ENCODE data around the gene MDM1.

Gene MDM1

GRCh38 chr12:68319988-68320623 is 12.1 kb downstream of the MDM1 start:
- peaks cover 19% of the 10 kb centered on the region for H3K4me1 Mint-ChIP-seq (ENCODE audit: low read depth)
- H3K27me3 Mint-ChIP-seq (ENCODE audit: low read depth): no peaks in the 10 kb centered on the region
- no peak overlapping the region for H3K27ac Mint-ChIP-seq
- no peak overlapping the region for H3K4me3 Mint-ChIP-seq
- no peaks in the 10 kb centered on the region for H3K9me3 Mint-ChIP-seq
- peaks cover 20% of the 10 kb centered on the region for H3K36me3 Mint-ChIP-seq (ENCODE audit: low read depth)

- Mint-ChIP-seq H3K27ac (no peak overlapping the region), H3K4me1 (ENCODE audit: low read depth) (peaks cover 21% of the 10 kb centered on the region), H3K9me3 (no peaks in the 10 kb centered on the region), H3K4me3 (no peak overlapping the region), H3K27me3 (ENCODE audit: low read depth) (no peaks in the 10 kb centered on the region), H3K36me3 (ENCODE audit: low read depth) (peaks cover 24% of the 10 kb centered on the region)
Observed at GRCh38 chr12:68317047-68317667, 15.0 kb downstream of the MDM1 start.

- H3K27ac Mint-ChIP-seq: no peak overlapping the region
- peaks cover 17% of the 10 kb centered on the region for H3K4me1 Mint-ChIP-seq (ENCODE audit: low read depth)
- H3K4me3 Mint-ChIP-seq: no peak overlapping the region
- no peaks in the 10 kb centered on the region for H3K27me3 Mint-ChIP-seq (ENCODE audit: low read depth)
- peaks cover 41% of the 10 kb centered on the region for H3K36me3 Mint-ChIP-seq (ENCODE audit: low read depth)
- peaks cover 20% of the 10 kb centered on the region for H3K9me3 Mint-ChIP-seq
Observed at GRCh38 chr12:68310370-68310769, 21.8 kb downstream of the MDM1 start.

- H3K4me3 Mint-ChIP-seq: no peak overlapping the region
- peak overlapping the region; percentile 17 for H3K27ac Mint-ChIP-seq
- peaks cover 61% of the 10 kb centered on the region for H3K36me3 Mint-ChIP-seq (ENCODE audit: low read depth)
Observed at GRCh38 chr12:68306564-68306963, 25.6 kb downstream of the MDM1 start.

GRCh38 chr12:68305278-68305677 is 26.9 kb downstream of the MDM1 start:
- Mint-ChIP-seq H3K36me3 (ENCODE audit: low read depth) (peaks cover 74% of the 10 kb centered on the region), H3K27ac (no peak overlapping the region), H3K9me3 (peaks cover 28% of the 10 kb centered on the region), H3K4me3 (no peak overlapping the region), H3K4me1 (ENCODE audit: low read depth) (peaks cover 22% of the 10 kb centered on the region), H3K27me3 (ENCODE audit: low read depth) (no peaks in the 10 kb centered on the region)

More at GRCh38 chr12:68306564-68306963, 25.6 kb downstream of the MDM1 start:
- H3K27me3 Mint-ChIP-seq (ENCODE audit: low read depth): no peaks in the 10 kb centered on the region
- peaks cover 14% of the 10 kb centered on the region for H3K4me1 Mint-ChIP-seq (ENCODE audit: low read depth)
- H3K9me3 Mint-ChIP-seq: peaks cover 20% of the 10 kb centered on the region

- Mint-ChIP-seq H3K36me3 (ENCODE audit: low read depth) (peaks cover 77% of the 10 kb centered on the region), H3K9me3 (peaks cover 34% of the 10 kb centered on the region), H3K4me1 (ENCODE audit: low read depth) (peaks cover 22% of the 10 kb centered on the region)
Observed at GRCh38 chr12:68304626-68305025, 27.5 kb downstream of the MDM1 start.

GRCh38 chr12:68303850-68304249 is 28.3 kb downstream of the MDM1 start:
- peaks cover 22% of the 10 kb centered on the region for H3K4me1 Mint-ChIP-seq (ENCODE audit: low read depth)
- no peak overlapping the region for H3K4me3 Mint-ChIP-seq
- no peaks in the 10 kb centered on the region for H3K27me3 Mint-ChIP-seq (ENCODE audit: low read depth)
- no peak overlapping the region for H3K27ac Mint-ChIP-seq
- H3K36me3 Mint-ChIP-seq (ENCODE audit: low read depth): peaks cover 79% of the 10 kb centered on the region
- H3K9me3 Mint-ChIP-seq: peaks cover 37% of the 10 kb centered on the region

More at GRCh38 chr12:68304626-68305025, 27.5 kb downstream of the MDM1 start:
- Mint-ChIP-seq H3K27ac (no peak overlapping the region), H3K4me3 (no peak overlapping the region), H3K27me3 (ENCODE audit: low read depth) (no peaks in the 10 kb centered on the region)

GRCh38 chr12:68297929-68298328 is 34.2 kb downstream of the MDM1 start:
- Mint-ChIP-seq H3K4me3 (no peak overlapping the region), H3K36me3 (ENCODE audit: low read depth) (peaks cover 67% of the 10 kb centered on the region), H3K4me1 (ENCODE audit: low read depth) (peaks cover 17% of the 10 kb centered on the region), H3K27ac (no peak overlapping the region), H3K27me3 (ENCODE audit: low read depth) (no peaks in the 10 kb centered on the region), H3K9me3 (peaks cover 26% of the 10 kb centered on the region)

GRCh38 chr12:68294251-68294650 is 37.9 kb downstream of the MDM1 start:
- Mint-ChIP-seq H3K4me1 (ENCODE audit: low read depth) (peaks cover 39% of the 10 kb centered on the region), H3K27ac (no peak overlapping the region), H3K27me3 (ENCODE audit: low read depth) (no peaks in the 10 kb centered on the region), H3K9me3 (peaks cover 13% of the 10 kb centered on the region), H3K4me3 (no peak overlapping the region), H3K36me3 (ENCODE audit: low read depth) (peaks cover 43% of the 10 kb centered on the region)

GRCh38 chr12:68293347-68293746 is 38.8 kb downstream of the MDM1 start:
- no peaks in the 10 kb centered on the region for H3K27me3 Mint-ChIP-seq (ENCODE audit: low read depth)
- H3K36me3 Mint-ChIP-seq (ENCODE audit: low read depth): peaks cover 38% of the 10 kb centered on the region
- peaks cover 7% of the 10 kb centered on the region for H3K9me3 Mint-ChIP-seq
- H3K27ac Mint-ChIP-seq: no peak overlapping the region
- peaks cover 38% of the 10 kb centered on the region for H3K4me1 Mint-ChIP-seq (ENCODE audit: low read depth)
- H3K4me3 Mint-ChIP-seq: no peak overlapping the region

GRCh38 chr12:68292151-68292943 is 39.8 kb downstream of the MDM1 start:
- no peak overlapping the region for H3K4me3 Mint-ChIP-seq
- peak overlapping the region; percentile 26 for H3K27ac Mint-ChIP-seq
- H3K36me3 Mint-ChIP-seq (ENCODE audit: low read depth): peaks cover 37% of the 10 kb centered on the region

GRCh38 chr12:68291396-68292036 is 40.6 kb downstream of the MDM1 start:
- no peak overlapping the region for H3K4me3 Mint-ChIP-seq
- H3K27ac Mint-ChIP-seq: peak overlapping the region; percentile 59
- H3K9me3 Mint-ChIP-seq: peaks cover 15% of the 10 kb centered on the region
- no peaks in the 10 kb centered on the region for H3K27me3 Mint-ChIP-seq (ENCODE audit: low read depth)
- peaks cover 33% of the 10 kb centered on the region for H3K36me3 Mint-ChIP-seq (ENCODE audit: low read depth)
- H3K4me1 Mint-ChIP-seq (ENCODE audit: low read depth): peaks cover 44% of the 10 kb centered on the region

More at GRCh38 chr12:68292151-68292943, 39.8 kb downstream of the MDM1 start:
- Mint-ChIP-seq H3K4me1 (ENCODE audit: low read depth) (peaks cover 45% of the 10 kb centered on the region), H3K9me3 (peaks cover 15% of the 10 kb centered on the region), H3K27me3 (ENCODE audit: low read depth) (no peaks in the 10 kb centered on the region)

GRCh38 chr12:68290126-68290525 is 42.0 kb downstream of the MDM1 start:
- Mint-ChIP-seq H3K4me1 (ENCODE audit: low read depth) (peaks cover 51% of the 10 kb centered on the region), H3K27me3 (ENCODE audit: low read depth) (no peaks in the 10 kb centered on the region), H3K27ac (peak overlapping the region; percentile 84), H3K36me3 (ENCODE audit: low read depth) (peaks cover 31% of the 10 kb centered on the region), H3K9me3 (peaks cover 15% of the 10 kb centered on the region), H3K4me3 (peak overlapping the region; percentile 43)

- H3K27ac Mint-ChIP-seq: no peak overlapping the region
- peaks cover 49% of the 10 kb centered on the region for H3K4me1 Mint-ChIP-seq (ENCODE audit: low read depth)
- peaks cover 12% of the 10 kb centered on the region for H3K36me3 Mint-ChIP-seq (ENCODE audit: low read depth)
- H3K27me3 Mint-ChIP-seq (ENCODE audit: low read depth): no peaks in the 10 kb centered on the region
- peaks cover 15% of the 10 kb centered on the region for H3K9me3 Mint-ChIP-seq
- H3K4me3 Mint-ChIP-seq: no peak overlapping the region
Observed at GRCh38 chr12:68287106-68287505, 45.1 kb downstream of the MDM1 start.

Measured in T-helper 1 cell treated with Interleukin-12 subunit alpha and Interleukin-12 subunit beta and Interleukin-4 antibody, amounts not matched to agents 30 μg/mL and 1 μg/mL, for 36 hours (primary cell).